GM19023 (cell line): ENCODE results near the gene GDPD5.

Experiments
- ATAC-seq: cut with Tn5 transposase; IDR thresholded peaks from one replicate; pipeline ENCODE4 v1.9.1; 2021; ENCODE audit warnings: mild to moderate bottlenecking, moderate library complexity; ENCODE audit not compliant: unreplicated experiment

Gene GDPD5

GRCh38 chr11:75474878-75475766 is 50.6 kb downstream of the GDPD5 start:
- ATAC-seq, result no peak

DNA sequence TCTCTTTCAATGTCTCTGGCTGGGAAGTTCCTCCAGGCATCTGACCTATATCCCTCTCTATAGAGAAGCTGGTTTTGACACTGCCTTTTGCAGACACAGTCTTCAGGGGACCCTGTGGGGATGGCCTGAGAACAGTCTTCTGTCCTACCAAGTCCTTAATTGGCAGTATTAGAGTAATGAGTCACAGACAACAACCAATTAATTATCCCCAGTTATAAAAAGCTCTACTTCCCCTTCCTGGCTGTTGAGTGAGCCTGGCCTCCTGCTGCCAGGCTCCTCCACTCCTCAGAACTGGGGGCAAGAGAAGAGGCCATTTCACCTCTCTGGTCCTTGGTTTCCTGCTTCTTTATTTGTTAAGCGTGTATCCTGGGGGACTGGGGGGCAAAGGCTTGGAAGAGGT is 51.5 kb downstream of the GDPD5 start:
- no peak for ATAC-seq

GRCh38 chr11:75473684-75474083 is 52.1 kb downstream of the GDPD5 start:
- no peak for ATAC-seq

DNA sequence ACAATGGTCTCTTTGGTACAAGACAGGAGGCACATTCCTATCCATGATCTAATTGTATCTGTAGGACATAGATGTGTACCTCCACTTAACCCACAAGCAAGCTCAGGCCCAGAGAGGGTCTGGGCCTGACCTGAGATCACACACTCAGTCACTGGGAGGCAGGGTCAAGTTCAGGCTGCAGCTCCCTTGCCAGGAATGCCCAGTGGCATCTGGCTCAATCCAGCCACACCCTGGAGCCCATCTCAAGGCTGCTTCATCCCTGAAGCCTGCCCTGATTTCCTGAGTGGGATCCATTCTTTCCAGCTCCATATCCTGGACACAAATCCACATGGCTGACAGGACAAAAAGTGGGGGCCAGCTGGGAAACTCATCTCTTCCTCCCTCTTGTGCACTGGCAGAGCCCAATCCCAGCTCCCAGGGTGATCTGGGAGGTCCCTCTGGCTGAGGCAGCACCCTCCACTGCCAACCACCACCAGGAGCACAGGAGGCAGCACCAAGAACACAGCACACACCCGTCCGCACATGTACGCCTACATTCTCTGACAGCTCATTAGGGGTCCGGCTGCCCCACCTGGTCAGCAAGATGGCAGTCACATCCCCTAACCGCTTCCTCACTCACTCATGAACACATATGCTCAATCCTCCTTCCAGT is 53.5 kb downstream of the GDPD5 start:
- ATAC-seq, result no peak

DNA sequence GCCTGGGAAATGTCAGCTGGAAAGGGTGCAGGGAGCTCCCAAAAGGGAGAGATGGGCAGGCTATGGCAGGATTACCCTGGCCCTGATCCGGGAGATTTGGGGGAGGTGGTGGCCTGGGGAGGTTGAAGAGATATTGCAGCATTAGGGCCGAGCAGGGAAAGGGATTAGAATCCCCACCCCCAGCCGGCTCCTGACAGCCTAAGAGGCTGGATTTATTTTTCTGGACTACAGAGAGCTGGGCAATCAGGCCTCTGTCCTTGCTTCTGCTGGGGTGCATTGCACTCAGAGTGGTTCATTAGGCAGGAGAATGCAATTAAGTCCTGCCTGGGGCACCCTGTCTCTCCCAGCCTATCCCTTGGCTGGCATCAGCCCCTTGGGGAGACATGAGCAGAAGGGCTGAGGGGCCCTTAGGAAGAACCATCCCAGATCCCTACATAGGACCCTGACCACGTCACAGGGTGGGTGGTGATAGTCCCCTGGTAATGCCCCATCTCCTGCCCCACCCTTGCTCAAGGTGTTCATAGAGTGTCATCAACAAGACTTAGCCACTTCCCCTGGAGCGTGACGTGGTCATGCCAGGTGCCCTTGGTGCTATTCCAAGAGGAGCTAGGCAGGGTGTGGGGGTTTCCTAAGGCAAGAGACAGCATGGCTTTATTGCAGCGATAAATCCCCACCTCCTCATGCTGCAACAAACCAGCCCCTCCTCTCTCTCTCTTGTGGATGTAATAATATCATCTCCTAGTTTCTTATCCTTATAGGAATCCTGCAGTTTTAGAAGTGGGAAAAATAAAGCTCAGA is 54.4 kb downstream of the GDPD5 start:
- no peak for ATAC-seq

- ATAC-seq, result no peak
These were observed 55.2 kb downstream of the GDPD5 start for GRCh38 chr11:75470476-75471080.

DNA sequence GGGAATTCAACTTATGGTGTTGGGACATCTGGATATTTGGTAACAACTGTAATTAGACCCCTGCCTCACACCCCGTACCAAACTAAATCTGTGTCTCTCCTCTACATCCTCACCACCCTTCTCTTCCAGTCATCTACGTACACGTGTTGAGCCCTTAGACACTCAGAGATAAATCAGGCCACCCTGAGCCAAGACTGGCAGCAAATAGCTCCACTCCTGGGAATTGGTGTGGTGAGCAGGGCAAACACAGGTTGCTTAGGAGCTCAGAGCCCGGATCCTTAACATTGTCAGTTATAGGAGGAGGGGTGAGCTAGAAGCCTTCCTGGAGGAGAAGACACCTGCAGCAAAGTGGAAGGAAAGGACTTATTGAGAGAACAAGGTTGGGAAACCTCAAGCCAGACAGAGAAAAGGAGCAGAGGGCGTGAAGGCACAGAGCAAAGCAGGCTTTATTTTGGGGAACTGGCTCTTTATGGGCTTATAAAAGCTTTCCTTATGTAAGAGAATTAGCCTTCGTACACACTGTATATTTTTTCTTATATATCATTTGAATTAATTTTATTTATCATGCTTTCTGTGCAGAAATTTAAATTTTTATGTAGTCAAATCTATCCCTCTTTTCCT is 55.8 kb downstream of the GDPD5 start:
- ATAC-seq, result no peak

- no peak for ATAC-seq
These were observed 57.0 kb downstream of the GDPD5 start for GRCh38 chr11:75468534-75469340.

GRCh38 chr11:75467881-75468280 is 57.9 kb downstream of the GDPD5 start:
- ATAC-seq, result no peak

DNA sequence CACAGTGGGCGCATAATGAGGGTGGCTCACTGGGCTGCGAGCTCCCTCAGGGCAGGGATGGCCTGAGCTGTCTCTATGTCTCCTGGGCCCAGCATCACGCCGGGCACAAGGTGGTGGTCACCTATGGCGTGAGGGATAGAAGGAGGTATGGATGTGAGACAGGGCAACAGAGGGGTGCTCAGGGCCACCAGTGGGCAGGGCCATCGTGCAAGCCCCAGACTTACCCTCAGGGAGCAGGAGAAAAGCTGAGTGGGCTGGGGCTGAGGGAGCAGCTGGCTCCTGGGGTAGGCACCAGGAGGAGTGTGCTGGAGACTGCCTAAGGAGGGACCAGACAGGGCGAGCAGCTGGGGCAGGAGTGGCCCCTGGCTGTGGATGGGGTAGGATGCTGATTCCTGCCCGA is 58.4 kb downstream of the GDPD5 start:
- ATAC-seq, result no peak

GRCh38 chr11:75465701-75466531 is 59.8 kb downstream of the GDPD5 start:
- no peak for ATAC-seq

GRCh38 chr11:75463106-75463774 is 62.5 kb downstream of the GDPD5 start:
- no peak for ATAC-seq

DNA sequence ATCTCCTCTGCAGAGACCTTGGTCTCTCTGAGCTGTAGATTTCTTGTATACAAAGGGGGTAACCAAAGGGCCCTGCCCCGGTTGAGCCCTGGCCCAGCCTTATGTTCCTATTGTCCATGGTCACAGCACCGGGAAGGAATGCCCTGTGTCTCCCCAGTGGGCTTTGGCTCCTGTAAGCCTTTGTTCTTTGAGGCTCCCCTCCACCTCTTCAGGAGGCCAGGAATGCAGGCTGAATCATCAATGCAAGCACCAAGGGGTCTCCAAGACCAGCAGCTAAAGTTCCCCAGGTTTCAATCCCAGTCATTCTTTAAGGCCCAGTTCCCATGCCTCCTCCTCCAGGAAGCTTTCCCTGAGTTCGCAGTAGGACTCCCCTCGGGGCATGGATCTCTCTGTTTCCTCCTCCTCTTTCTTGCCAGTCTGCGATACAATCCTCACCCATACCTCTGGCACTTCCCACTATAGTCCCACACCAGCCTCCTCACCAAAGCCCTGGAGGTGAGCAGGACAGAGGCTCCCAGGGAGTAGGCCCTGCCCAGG is 63.6 kb downstream of the GDPD5 start:
- no peak for ATAC-seq

GRCh38 chr11:75461151-75461550 is 64.6 kb downstream of the GDPD5 start:
- ATAC-seq, result no peak

DNA sequence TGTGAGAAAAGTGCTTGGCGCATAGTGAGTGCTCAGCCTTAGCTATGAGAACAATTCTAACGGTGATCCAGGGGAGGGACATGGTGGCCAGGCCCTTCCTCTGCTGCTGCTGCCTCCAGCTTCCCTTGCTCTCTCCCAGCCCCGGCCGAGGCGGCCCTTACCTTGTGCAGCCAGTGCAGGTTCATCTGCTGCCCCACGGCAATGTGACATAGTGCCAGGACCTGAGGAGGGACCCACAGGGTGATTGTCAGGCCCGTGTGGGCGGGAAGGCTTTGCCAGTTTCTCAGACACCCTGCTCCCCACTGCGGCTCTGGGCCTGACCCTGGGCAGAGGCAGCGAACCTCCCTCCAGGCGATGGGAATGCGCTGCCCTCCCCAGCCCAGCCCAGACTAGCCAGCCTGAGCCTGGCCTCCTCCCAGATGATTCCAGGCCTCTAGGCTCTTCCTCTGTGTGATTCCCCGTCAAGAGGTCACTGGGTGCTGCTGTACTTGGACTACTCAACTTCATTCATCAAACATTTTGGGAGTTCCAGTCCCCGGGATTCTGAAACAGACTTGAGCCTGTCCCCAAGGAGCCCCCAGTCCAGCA is 69.1 kb downstream of the GDPD5 start:
- no peak for ATAC-seq

DNA sequence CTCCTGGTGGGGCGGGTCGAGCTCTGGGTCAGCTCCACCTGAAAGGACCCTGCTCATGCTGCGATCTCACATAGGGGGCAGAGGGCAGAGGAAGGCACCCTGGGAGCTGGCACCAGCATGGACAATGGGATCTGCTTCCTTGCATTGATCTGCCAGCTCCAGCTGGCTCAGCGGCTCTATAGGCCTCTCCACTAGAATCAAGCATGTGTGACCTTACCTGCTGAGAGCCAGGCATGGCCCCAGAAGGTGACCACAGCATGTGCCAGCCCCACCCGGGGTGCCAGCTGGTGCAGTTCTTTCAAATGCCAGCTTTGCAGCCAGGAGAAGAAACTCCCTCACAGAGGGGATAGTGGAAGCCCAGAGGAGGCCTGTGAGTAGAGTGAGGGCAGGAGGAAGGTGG is 70.8 kb downstream of the GDPD5 start:
- no peak for ATAC-seq

DNA sequence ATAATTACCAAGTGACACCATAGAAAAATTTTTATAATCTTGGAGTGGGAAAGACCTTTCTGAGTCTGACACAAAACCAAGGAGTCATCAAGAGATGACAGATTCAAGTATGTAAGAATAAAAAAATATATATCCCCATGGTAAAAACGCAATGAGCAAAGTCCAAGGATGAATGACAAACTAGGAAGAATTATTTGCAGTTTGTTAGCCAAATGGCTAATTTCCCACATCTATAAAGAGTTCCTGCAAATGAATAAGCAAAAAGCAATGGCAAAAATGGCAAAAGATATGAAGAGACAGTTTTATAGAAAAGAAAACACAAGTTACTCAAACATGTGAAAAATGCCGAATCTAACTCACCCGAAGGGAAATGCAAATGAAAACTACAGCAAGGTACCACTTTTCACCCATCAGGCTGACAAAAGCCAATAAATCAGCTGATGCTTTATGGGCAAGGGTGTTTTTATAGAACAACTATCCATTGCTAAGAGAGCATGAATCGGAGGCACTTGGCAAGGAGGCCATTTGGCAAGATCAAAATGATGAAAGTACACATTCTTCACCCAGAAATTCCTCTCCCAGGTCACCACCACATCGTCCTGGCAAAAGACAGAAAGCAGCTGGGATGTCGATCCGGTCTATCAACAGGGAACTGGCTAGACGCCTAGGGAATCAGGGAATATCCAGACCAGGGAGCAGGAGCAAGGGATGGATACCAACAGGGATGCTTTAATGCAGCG is 71.7 kb downstream of the GDPD5 start:
- ATAC-seq, result no peak
